Panc1 (cell line): ENCODE results near the gene ENGASE. TPM values are rescaled to one million over a fixed set of nuclear protein-coding genes. Genes with fewer than 3 reads are reported as not detected.

Experiments used
- ATAC-seq: fragments of 200-7000 bp; cut with Tn5 transposase; 2 replicates; pipeline ENCODE4 v1.9.1; 2020; ENCODE audit warnings: mild to moderate bottlenecking, moderate library complexity
- BruUV-seq: library from RNA; stranded (reverse); fragments of 400-500 nt; replicated peaks from 2 replicates; lab custom pipeline; 2021; lab: Mats Ljungman, UMichigan
- CTCF ChIA-PET: fragments of 300-600 bp; sonication (Branson Sonifier 250); formaldehyde crosslinking; loops from one replicate; lab custom pipeline; 2022; ENCODE audit warnings: antibody characterized with exemption; lab: Charles Lee
- POLR2A ChIA-PET: fragments of 300-600 bp; sonication (Branson Sonifier 250); formaldehyde crosslinking; loops from one replicate; lab custom pipeline; 2022; ENCODE audit warnings: antibody characterized with exemption; lab: Charles Lee
- DNase-seq: peaks from one replicate; pipeline ENCODE4 v3.0.0-alpha.2; 2010; ENCODE audit warnings: low read depth, low spot score
- H3K27ac ChIP-seq: 2 replicates; pipeline ENCODE4 v1.5.1; 2011; ENCODE audit warnings: mild to moderate bottlenecking, low read length, inconsistent platforms
- H3K27me3 ChIP-seq: fragments of 200-500 bp; sonication (Bioruptor generic); 2 replicates; pipeline ENCODE4 v1.6.0; 2014; ENCODE audit warnings: low read length, inconsistent platforms; ENCODE audit not compliant: control insufficient read depth, insufficient read depth
- H3K36me3 ChIP-seq: fragments of 200-500 bp; sonication (Bioruptor generic); 2 replicates; pipeline ENCODE4 v1.5.1; 2014; ENCODE audit warnings: inconsistent platforms, mild to moderate bottlenecking, low read length, moderate library complexity; ENCODE audit not compliant: control insufficient read depth, insufficient read depth
- H3K4me1 ChIP-seq: 2 replicates; pipeline ENCODE4 v1.5.1; 2011; ENCODE audit warnings: inconsistent platforms, mild to moderate bottlenecking, low read length, moderate library complexity; ENCODE audit not compliant: control insufficient read depth, insufficient read depth
- H3K4me3 ChIP-seq, 2 experiments: 2 replicates each; pipeline ENCODE4 v1.5.1; 2011 to 2012; ENCODE audit warnings: low read depth in 2 of 2, low read length in 2 of 2, mild to moderate bottlenecking in 2 of 2, inconsistent platforms in 1 of 2, moderate library complexity in 1 of 2
- H3K9me3 ChIP-seq: fragments of 200-500 bp; sonication (Bioruptor generic); 2 replicates; pipeline ENCODE4 v1.5.1; 2014; ENCODE audit warnings: low read depth, mild to moderate bottlenecking, inconsistent platforms, low read length, moderate library complexity; ENCODE audit not compliant: control insufficient read depth, insufficient read depth
- CTCF ChIP-seq: fragments of 450-650 bp; IDR thresholded peaks from 2 replicates; pipeline ENCODE4 v1.5.1; 2017; ENCODE audit warnings: mild to moderate bottlenecking
- POLR2AphosphoS5 ChIP-seq: IDR thresholded peaks from 2 replicates; pipeline ENCODE4 v1.6.1; 2012; ENCODE audit warnings: mild to moderate bottlenecking, low read depth, low read length, moderate library complexity
- REST ChIP-seq, 2 experiments: IDR thresholded peaks; 2 replicates each; pipeline ENCODE4 v1.6.1; 2011 to 2012; ENCODE audit warnings: low read depth in 2 of 2, control low read depth in 1 of 2, low read length in 1 of 2, mild to moderate bottlenecking in 1 of 2, moderate library complexity in 1 of 2; ENCODE audit not compliant: insufficient read depth in 1 of 2
- SIN3A ChIP-seq: IDR thresholded peaks from 2 replicates; pipeline ENCODE4 v1.6.1; 2012; ENCODE audit warnings: low read depth, mild to moderate bottlenecking, low read length, moderate library complexity, borderline replicate concordance; ENCODE audit not compliant: insufficient read depth
- TCF7L2 ChIP-seq: IDR thresholded peaks from 2 replicates; pipeline ENCODE4 v1.6.1; 2011; ENCODE audit warnings: mild to moderate bottlenecking, low read depth, low read length, inconsistent platforms
- in situ Hi-C: cut with HindIII; loops from 2 replicates; pipeline ENCODE4 v1.10.0; 2016; ENCODE audit warnings: low sequenced_read_pairs, low pct_unique_long_range_greater_than_20kb
- intact Hi-C: fragments of 100-400 bp; cut with micrococcal nuclease; formaldehyde crosslinking; loops from one replicate; pipeline ENCODE4 v1.10.0; 2022; ENCODE audit not compliant: unreplicated experiment
- total RNA-seq: library from RNA; stranded (reverse); gene quantifications from one replicate; pipeline ENCODE4 v1.2.1, GENCODE V29; 2021; ENCODE audit not compliant: unreplicated experiment

The ENGASE gene
- total RNA-seq, 1 experiment from 2014 or later: 32.3 TPM

DNA sequence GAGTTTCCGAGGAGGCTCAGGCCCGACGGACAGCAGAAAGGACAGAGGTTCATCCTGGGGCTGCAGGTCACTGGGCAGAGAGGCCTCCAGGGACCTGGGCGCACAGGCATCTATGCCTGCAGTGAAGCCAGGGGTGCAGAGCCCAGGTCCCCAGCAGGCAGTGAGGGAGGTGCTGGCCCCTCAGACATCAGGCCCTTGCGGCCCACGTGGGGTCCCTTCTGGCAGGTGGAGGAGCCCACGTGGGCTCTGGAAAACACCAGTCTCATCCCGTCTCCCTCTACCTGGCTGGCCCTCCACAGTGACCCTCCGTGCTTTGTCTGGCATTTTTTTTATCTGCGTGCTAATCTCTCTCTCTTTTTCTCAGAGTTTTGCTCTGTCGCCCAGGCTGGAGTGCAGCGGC is 36.5 kb downstream of the ENGASE start:
- DNase-seq (no peak), ATAC-seq (no peak)
- intact Hi-C loops: no loop called here
- ChIA-PET CTCF (interaction anchor here (0.5 to 0.8 kb wide), 2 partner anchors 66 to 552 kb away, joined by 3 read pairs; no protein-coding TSS in a partner anchor), POLR2A (no interaction called here)
- Histone ChIP-seq H3K4me1 (no peaks in the 10 kb centered on the region), H3K4me3 (no peak overlapping the region), H3K27me3 (no peaks in the 10 kb centered on the region; the same call in 1 of the 2 replicates), H3K36me3 (no peaks in the 10 kb centered on the region), H3K9me3 (no peaks in the 10 kb centered on the region), H3K27ac (no peak overlapping the region)
- in situ Hi-C loops: no loop called here
- no TSS peak for BruUV-seq
- TF ChIP-seq SIN3A (no peak), POLR2AphosphoS5 (no peak), REST (IDR thresholded peaks at IDR 0.05; ENCODE audit: insufficient read depth in 1 of 2, low read depth in 2 of 2, low read length in 1 of 2) (no peak), TCF7L2 (no peak), CTCF (no peak)

DNA sequence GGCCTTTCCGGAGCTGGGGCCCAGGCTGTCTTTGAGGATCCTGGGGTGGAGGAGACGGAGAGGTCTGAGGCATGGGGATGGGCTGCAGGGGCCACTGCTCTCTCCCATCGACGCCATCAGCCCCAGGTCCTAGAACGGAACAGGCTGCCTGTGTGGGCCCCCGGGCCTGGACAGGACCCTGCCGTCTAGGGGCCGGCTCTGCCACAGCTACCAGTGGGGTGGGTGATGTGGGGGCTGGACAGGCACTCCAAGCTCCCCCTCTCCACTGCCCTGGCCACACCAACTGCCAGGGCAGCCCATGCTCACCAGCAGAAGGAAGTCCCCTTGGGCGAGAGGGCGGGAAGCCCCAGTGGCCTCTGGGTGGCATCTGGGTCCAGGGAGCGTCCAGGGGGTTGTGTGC is 37.8 kb downstream of the ENGASE start:
- ATAC-seq: no peak
- CTCF ChIA-PET: interaction anchor here (0.6 kb wide), 1 partner anchor 265 kb away, joined by 5 read pairs; no protein-coding TSS in a partner anchor
- TF ChIP-seq CTCF: no peak
- TF ChIP-seq TCF7L2: no peak
- TF ChIP-seq SIN3A: no peak
- TF ChIP-seq REST (IDR thresholded peaks at IDR 0.05; ENCODE audit: insufficient read depth in 1 of 2, low read depth in 2 of 2, low read length in 1 of 2): no peak
- no peak for TF ChIP-seq POLR2AphosphoS5
- POLR2A ChIA-PET: interaction anchor here (0.6 kb wide), 1 partner anchor 11 kb away, joined by 3 read pairs; no protein-coding TSS in a partner anchor
- in situ Hi-C loops (no loop called here), intact Hi-C loops (no loop called here)
- Histone ChIP-seq H3K27ac (no peak overlapping the region), H3K27me3 (no peaks in the 10 kb centered on the region; the same call in 1 of the 2 replicates), H3K4me1 (no peaks in the 10 kb centered on the region), H3K9me3 (no peaks in the 10 kb centered on the region), H3K36me3 (no peaks in the 10 kb centered on the region), H3K4me3 (no peak overlapping the region)
- no peak for DNase-seq
- BruUV-seq: no TSS peak
